ENCODE measurements around the gene FGFR2. TPM values are rescaled to one million over a fixed set of nuclear protein-coding genes. Genes with fewer than 3 reads are reported as not detected.

Gene FGFR2
- polyA plus RNA-seq, 1 donor from 2014 or later: 14.8 TPM

GRCh38 chr10:121551210-121551885 lies 46.9 kb downstream of the FGFR2 start:
- no peak overlapping the region for H3K27ac ChIP-seq (ENCODE audit: low read length)
- no peaks in the 10 kb centered on the region for H4K20me1 ChIP-seq (ENCODE audit: insufficient read depth)
- no peak overlapping the region for H2AFZ ChIP-seq (ENCODE audit: low read depth, low read length)
- TF ChIP-seq MXI1 (conservative IDR thresholded peaks at IDR 0.05; ENCODE audit: poor library complexity, severe bottlenecking): no peak
- TF ChIP-seq SMC3 (conservative IDR thresholded peaks at IDR 0.05; ENCODE audit: poor library complexity): no peak
- no peak for TF ChIP-seq EZH2 (IDR thresholded peaks at IDR 0.05; ENCODE audit: borderline replicate concordance, insufficient read depth, low read length, poor library complexity, severe bottlenecking)
- no peak for TF ChIP-seq REST (IDR thresholded peaks at IDR 0.05; ENCODE audit: borderline replicate concordance)
- TF ChIP-seq, protein P1, sequence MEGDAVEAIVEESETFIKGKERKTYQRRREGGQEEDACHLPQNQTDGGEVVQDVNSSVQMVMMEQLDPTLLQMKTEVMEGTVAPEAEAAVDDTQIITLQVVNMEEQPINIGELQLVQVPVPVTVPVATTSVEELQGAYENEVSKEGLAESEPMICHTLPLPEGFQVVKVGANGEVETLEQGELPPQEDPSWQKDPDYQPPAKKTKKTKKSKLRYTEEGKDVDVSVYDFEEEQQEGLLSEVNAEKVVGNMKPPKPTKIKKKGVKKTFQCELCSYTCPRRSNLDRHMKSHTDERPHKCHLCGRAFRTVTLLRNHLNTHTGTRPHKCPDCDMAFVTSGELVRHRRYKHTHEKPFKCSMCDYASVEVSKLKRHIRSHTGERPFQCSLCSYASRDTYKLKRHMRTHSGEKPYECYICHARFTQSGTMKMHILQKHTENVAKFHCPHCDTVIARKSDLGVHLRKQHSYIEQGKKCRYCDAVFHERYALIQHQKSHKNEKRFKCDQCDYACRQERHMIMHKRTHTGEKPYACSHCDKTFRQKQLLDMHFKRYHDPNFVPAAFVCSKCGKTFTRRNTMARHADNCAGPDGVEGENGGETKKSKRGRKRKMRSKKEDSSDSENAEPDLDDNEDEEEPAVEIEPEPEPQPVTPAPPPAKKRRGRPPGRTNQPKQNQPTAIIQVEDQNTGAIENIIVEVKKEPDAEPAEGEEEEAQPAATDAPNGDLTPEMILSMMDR (IDR thresholded peaks at IDR 0.05; ENCODE audit: poor library complexity, severe bottlenecking): no peak
- TF ChIP-seq POLR2AphosphoS5 (IDR thresholded peaks at IDR 0.05): no peak
- TF ChIP-seq TAF1 (IDR thresholded peaks at IDR 0.05; ENCODE audit: low read depth): no peak
- TF ChIP-seq RAD21 (conservative IDR thresholded peaks at IDR 0.05): no peak
- no peak for TF ChIP-seq EP300 (conservative IDR thresholded peaks at IDR 0.05; ENCODE audit: poor library complexity, severe bottlenecking)
- H3F3A ChIP-seq (ENCODE audit: insufficient read depth, low read length, poor library complexity, severe bottlenecking): no peaks in the 10 kb centered on the region
- no peaks in the 10 kb centered on the region for H3K9me2 ChIP-seq (ENCODE audit: insufficient read depth, low read length)
- no peaks in the 10 kb centered on the region for H3K79me2 ChIP-seq (replicated peaks; ENCODE audit: insufficient read depth, low read length)
- peaks cover 2% of the 10 kb centered on the region for H3K27me3 ChIP-seq (ENCODE audit: insufficient read depth, low read depth, low read length)
- H3K9me3 ChIP-seq (ENCODE audit: low read length): no peaks in the 10 kb centered on the region
- no peak overlapping the region for H3K9ac ChIP-seq (ENCODE audit: low read length)
- H3K4me3 ChIP-seq (ENCODE audit: low read length): no peak overlapping the region
- H3K4me2 ChIP-seq (ENCODE audit: low read length): no peak overlapping the region
- no peaks in the 10 kb centered on the region for H3K36me3 ChIP-seq (ENCODE audit: insufficient read depth, low read length)

DNA sequence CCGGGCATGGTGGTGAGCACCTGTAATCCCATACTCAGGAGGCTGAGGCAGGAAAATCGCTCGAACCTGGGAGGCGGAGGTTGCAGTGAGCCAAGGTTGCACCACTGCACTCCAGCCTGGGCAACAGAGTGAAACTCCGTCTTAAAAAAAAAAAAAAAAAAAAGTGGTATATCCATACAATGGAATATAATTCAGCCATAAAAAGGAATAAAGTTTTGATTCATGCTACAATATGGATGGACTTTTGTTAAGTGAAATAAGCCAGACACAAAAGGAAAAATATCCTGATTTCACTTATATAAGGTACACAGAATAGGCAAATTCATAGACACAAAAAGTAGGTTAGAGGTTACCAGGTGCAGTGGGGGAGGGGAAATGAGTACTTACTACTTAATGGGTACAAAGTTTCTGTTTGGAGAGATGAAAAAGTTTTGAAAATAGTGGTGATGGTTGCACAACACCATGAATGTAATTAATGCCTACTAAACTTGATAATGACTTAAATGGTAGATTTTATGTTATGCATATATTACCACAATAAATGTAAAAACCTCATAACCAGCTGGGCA lies 53.9 kb downstream of the FGFR2 start:
- Histone ChIP-seq H3K4me3 (ENCODE audit: low read length) (no peak overlapping the region), H3K9ac (ENCODE audit: low read length) (no peak overlapping the region), H3K27me3 (ENCODE audit: insufficient read depth, low read depth, low read length) (no peaks in the 10 kb centered on the region), H3K4me2 (ENCODE audit: low read length) (no peak overlapping the region), H3K36me3 (ENCODE audit: insufficient read depth, low read length) (no peaks in the 10 kb centered on the region), H3K9me3 (ENCODE audit: low read length) (no peaks in the 10 kb centered on the region), H2AFZ (ENCODE audit: low read depth, low read length) (no peak overlapping the region), H3K9me2 (ENCODE audit: insufficient read depth, low read length) (no peaks in the 10 kb centered on the region), H4K20me1 (ENCODE audit: insufficient read depth) (no peaks in the 10 kb centered on the region), H3K27ac (ENCODE audit: low read length) (no peak overlapping the region), H3F3A (ENCODE audit: insufficient read depth, low read length, poor library complexity, severe bottlenecking) (no peaks in the 10 kb centered on the region), H3K79me2 (replicated peaks; ENCODE audit: insufficient read depth, low read length) (no peaks in the 10 kb centered on the region)
- TF ChIP-seq MXI1 (conservative IDR thresholded peaks at IDR 0.05; ENCODE audit: poor library complexity, severe bottlenecking): no peak
- no peak for TF ChIP-seq REST (IDR thresholded peaks at IDR 0.05; ENCODE audit: borderline replicate concordance)
- no peak for TF ChIP-seq RAD21 (conservative IDR thresholded peaks at IDR 0.05)
- TF ChIP-seq TAF1 (IDR thresholded peaks at IDR 0.05; ENCODE audit: low read depth): no peak
- TF ChIP-seq EZH2 (IDR thresholded peaks at IDR 0.05; ENCODE audit: borderline replicate concordance, insufficient read depth, low read length, poor library complexity, severe bottlenecking): no peak
- TF ChIP-seq POLR2AphosphoS5 (IDR thresholded peaks at IDR 0.05): no peak
- TF ChIP-seq SMC3 (conservative IDR thresholded peaks at IDR 0.05; ENCODE audit: poor library complexity): no peak
- TF ChIP-seq, protein P1 (IDR thresholded peaks at IDR 0.05; ENCODE audit: poor library complexity, severe bottlenecking): no peak
